Breast epithelium (tissue), 4 donors: ENCODE data around the gene ACLY. TPM values are rescaled to one million over a fixed set of nuclear protein-coding genes. Genes with fewer than 3 reads are reported as not detected.

Experiments
- DNase-seq, 2 donors: peaks; one replicate each; pipeline ENCODE4 v3.0.0-alpha.2; 2019; ENCODE audit warnings: low spot score in 2 of 2
- H3K27ac ChIP-seq, 2 donors: fragments of 200-600 bp; sonication (generic) in 1 of 2; one replicate each; pipeline ENCODE4 v1.5.1; 2016 to 2019; ENCODE audit warnings: mild to moderate bottlenecking in 1 of 2
- H3K27me3 ChIP-seq, 2 donors: fragments of 200-600 bp; sonication (generic) in 1 of 2; one replicate each; pipeline versions ENCODE4 v1.5.1 to v1.6.0; 2017 to 2019; ENCODE audit warnings: control low read depth in 1 of 2, mild to moderate bottlenecking in 1 of 2
- H3K36me3 ChIP-seq: fragments of 200-600 bp; one replicate; pipeline ENCODE4 v1.5.1; 2019
- H3K4me1 ChIP-seq, 2 donors: fragments of 200-600 bp; sonication (generic); one replicate each; pipeline ENCODE4 v1.5.1; 2016 to 2019; ENCODE audit warnings: control low read depth in 1 of 2
- H3K4me3 ChIP-seq, 3 donors: fragments of 200-600 bp; sonication (generic); 1 replicate in 2 of 3; 2 replicates in 1 of 3; pipeline ENCODE4 v1.5.1; 2016 to 2019; ENCODE audit warnings: mild to moderate bottlenecking in 3 of 3, moderate library complexity in 2 of 3
- H3K9me3 ChIP-seq, 2 donors: fragments of 200-600 bp; sonication (generic) in 1 of 2; one replicate each; pipeline ENCODE4 v1.5.1; 2016 to 2019; ENCODE audit warnings: control low read depth in 1 of 2
- POLR2A ChIP-seq: fragments of 450-650 bp; IDR thresholded peaks from one replicate; pipeline ENCODE4 v1.6.1; 2016; ENCODE audit warnings: antibody characterized with exemption, mild to moderate bottlenecking, moderate library complexity
- POLR2AphosphoS5 ChIP-seq, 3 donors: sonication (generic); formaldehyde crosslinking; IDR thresholded peaks; one replicate each; pipeline ENCODE4 v1.6.1; 2017; ENCODE audit warnings: antibody characterized with exemption in 3 of 3
- intact Hi-C: fragments of 100-400 bp; cut with DNase I; formaldehyde crosslinking; loops from one replicate; pipeline ENCODE4 v1.15.1; 2023; ENCODE audit warnings: low total_unique reads
- total RNA-seq, 3 donors: library from RNA; depleted of rRNA; stranded (reverse); fragments of >200 nt; gene quantifications; one replicate each; pipeline ENCODE4 v1.1.0, GENCODE V29; 2016
- TF ChIP-seq, protein P1 (sequence below), 3 donors: fragments of 450-650 bp; IDR thresholded peaks; one replicate each; pipeline ENCODE4 v1.5.1; 2016 to 2017; ENCODE audit warnings: antibody characterized with exemption in 3 of 3, mild to moderate bottlenecking in 3 of 3, moderate library complexity in 3 of 3

The ACLY gene
- total RNA-seq, 3 donors from 2014 or later = 50.1 to 84.2 (median 66.3) TPM

DNA sequence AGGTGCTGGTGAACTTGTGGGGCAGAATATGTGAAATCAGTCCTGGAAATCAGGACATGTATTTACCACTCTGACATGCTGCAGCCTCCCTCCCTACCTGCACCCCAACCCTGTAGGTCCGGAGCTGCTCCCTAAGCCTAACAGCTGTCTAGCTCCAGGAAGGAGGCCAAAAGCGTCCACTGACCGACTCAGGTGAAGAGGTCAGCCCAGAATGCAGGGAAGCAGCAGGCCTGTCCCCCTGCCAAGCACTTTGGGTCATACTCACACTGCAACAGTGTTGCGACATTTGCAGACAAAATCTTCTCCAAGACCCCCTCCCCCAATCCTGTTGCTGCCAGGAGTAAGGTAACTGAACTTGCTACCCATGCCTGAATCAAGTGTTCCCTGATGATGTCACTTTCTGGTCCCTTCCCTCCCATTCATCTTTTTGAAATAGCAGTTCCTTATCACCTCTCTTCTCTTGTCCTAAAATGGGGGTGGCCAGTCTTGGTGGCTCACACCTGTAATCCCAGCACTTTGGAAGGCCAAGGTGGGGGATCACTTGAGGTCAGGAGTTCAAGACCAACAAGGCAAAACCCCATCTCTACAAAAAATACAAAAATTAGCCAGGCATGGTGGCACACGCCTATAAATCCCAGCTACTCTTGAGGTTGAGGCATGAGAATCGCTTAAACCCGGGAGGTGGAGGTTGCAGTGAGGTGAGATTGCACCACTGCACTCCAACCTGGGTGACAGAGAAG is 1.3 kb upstream of the ACLY start:
- TF ChIP-seq POLR2AphosphoS5 (IDR thresholded peaks at IDR 0.05) (no peak), POLR2A (no peak)
- TF ChIP-seq, protein P1, sequence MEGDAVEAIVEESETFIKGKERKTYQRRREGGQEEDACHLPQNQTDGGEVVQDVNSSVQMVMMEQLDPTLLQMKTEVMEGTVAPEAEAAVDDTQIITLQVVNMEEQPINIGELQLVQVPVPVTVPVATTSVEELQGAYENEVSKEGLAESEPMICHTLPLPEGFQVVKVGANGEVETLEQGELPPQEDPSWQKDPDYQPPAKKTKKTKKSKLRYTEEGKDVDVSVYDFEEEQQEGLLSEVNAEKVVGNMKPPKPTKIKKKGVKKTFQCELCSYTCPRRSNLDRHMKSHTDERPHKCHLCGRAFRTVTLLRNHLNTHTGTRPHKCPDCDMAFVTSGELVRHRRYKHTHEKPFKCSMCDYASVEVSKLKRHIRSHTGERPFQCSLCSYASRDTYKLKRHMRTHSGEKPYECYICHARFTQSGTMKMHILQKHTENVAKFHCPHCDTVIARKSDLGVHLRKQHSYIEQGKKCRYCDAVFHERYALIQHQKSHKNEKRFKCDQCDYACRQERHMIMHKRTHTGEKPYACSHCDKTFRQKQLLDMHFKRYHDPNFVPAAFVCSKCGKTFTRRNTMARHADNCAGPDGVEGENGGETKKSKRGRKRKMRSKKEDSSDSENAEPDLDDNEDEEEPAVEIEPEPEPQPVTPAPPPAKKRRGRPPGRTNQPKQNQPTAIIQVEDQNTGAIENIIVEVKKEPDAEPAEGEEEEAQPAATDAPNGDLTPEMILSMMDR (IDR thresholded peaks at IDR 0.05) = no peak
- Histone ChIP-seq H3K36me3 (no peaks in the 10 kb centered on the region), H3K9me3 (no peaks in the 10 kb centered on the region), H3K27ac (peak overlapping the region; percentile 89 to 92), H3K27me3 (no peaks in the 10 kb centered on the region), H3K4me3 (peak overlapping the region in 2 of 3 donors; percentile 92 to 97), H3K4me1 (peaks cover 6 to 17% of the 10 kb centered on the region in 2 donors)
- DNase-seq = no peak
- intact Hi-C loops = no loop called here

DNA sequence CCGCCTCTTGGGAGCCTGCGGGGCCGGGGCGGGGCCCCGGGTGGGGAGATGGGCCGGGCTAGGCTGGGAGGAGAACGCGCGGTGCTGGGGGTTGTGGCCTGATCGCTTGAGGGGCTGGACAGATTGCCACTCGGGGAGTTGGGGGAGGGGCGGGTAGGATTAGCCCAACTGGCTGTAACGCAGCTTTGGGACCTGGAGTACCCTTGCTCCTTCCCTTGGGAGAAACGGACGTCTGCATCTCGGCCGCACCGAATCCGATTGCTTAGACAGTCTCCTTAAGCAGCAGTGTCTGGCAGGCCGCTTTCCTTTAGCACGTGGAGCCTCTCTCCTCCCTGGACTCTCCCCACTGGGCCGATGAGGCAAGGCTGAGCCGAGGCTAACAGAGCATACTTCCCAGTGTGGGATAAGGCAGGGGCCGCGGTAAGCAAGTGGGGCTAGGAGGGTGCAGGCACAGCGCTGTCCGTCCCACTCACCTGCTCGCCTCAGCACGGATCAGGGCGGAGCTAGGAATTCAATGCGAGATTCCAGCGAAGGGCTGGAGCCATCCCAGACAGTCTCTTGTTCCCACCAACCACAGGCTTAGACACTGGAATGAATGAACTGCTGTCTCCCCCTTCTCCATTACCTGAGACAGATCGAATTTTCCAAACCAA is 540 bp upstream of the ACLY start:
- peak overlapping the region; percentile 89 to 92 for H3K27ac ChIP-seq
- DNase-seq = peak in 1 of 2 donors; percentile 59
- H3K4me1 ChIP-seq = peaks cover 6 to 18% of the 10 kb centered on the region in 2 donors
- TF ChIP-seq, protein P1 (IDR thresholded peaks at IDR 0.05) = no peak
- TF ChIP-seq POLR2A (no peak), POLR2AphosphoS5 (IDR thresholded peaks at IDR 0.05) (no peak)
- intact Hi-C loops = no loop called here
- H3K27me3 ChIP-seq = no peaks in the 10 kb centered on the region
- no peaks in the 10 kb centered on the region for H3K36me3 ChIP-seq
- no peaks in the 10 kb centered on the region for H3K9me3 ChIP-seq
- H3K4me3 ChIP-seq = peak overlapping the region; percentile 92 to 97 (median 96)

DNA sequence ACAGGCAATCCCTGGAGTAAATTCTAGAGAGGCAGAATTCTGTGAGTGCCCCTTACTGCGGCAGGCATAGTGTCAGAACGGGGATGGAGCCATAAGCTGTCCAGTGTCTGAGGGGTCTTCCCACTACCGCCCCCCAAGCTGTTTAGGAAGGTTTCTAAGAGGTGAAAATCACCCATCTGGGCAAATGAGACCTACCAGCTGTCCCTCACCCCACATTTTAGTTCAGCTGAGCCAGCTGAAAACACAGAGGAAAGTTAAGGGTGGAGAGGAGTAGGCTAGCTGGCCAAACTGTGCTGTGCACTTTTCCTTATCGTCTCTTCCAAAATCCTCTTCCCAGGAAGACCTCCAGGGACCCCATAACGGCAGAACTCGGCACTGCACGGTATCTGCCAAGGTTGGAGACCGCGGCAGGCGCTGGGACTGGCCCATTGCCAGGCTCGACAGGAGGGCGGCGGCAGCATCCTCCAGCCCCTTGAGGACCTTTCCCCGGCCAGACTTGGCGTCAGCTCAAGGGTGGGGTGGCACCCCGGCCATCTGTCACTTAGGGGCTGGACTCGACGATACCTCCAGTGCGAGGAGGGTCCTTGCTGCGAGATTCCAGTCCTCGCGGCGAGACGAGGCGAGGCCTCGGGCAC is 955 bp downstream of the ACLY start:
- Histone ChIP-seq H3K27me3 (no peaks in the 10 kb centered on the region), H3K27ac (peak overlapping the region; percentile 89 to 92), H3K4me3 (peak overlapping the region; percentile 92 to 97 (median 96)), H3K9me3 (no peaks in the 10 kb centered on the region), H3K4me1 (peaks cover 6 to 25% of the 10 kb centered on the region in 2 donors), H3K36me3 (no peaks in the 10 kb centered on the region)
- peak; percentile 26 to 60 for DNase-seq
- TF ChIP-seq POLR2A (no peak), POLR2AphosphoS5 (IDR thresholded peaks at IDR 0.05) (no peak)
- TF ChIP-seq, protein P1 (IDR thresholded peaks at IDR 0.05) = no peak
- intact Hi-C loops = no loop called here

DNA sequence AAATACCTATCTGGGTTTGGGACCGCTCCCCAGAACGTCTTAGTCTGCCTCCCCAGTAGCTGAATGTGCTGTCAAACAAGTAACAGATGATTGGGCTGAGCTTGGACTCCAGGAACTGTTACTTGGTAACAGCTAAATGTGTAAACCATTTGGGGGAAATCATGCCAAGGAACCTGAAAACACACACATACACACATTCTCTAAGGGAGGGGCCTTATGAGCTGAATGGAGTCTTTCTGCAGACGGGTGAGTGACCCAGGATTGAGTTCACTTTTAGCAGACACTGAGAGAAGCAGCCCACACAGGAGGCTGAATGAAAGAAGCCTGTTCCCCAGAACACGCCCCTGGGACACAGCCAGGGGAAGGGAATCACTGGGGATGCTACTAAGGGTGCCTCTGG is 1.6 kb downstream of the ACLY start:
- H3K4me3 ChIP-seq = peak overlapping the region; percentile 92 to 97 (median 96)
- peak in 1 of 2 donors; percentile 48 for DNase-seq
- TF ChIP-seq POLR2A = no peak
- TF ChIP-seq, protein P1 (IDR thresholded peaks at IDR 0.05) = no peak
- TF ChIP-seq POLR2AphosphoS5 (IDR thresholded peaks at IDR 0.05) = no peak
- no peaks in the 10 kb centered on the region for H3K36me3 ChIP-seq
- peak overlapping the region; percentile 89 to 92 for H3K27ac ChIP-seq
- no peaks in the 10 kb centered on the region for H3K9me3 ChIP-seq
- H3K27me3 ChIP-seq = no peaks in the 10 kb centered on the region
- intact Hi-C loops = no loop called here
- H3K4me1 ChIP-seq = peaks cover 6 to 25% of the 10 kb centered on the region in 2 donors
